ENCODE results near the gene SSPN. TPM values are rescaled to one million over a fixed set of nuclear protein-coding genes. Genes with fewer than 3 reads are reported as not detected.

The SSPN gene
- total RNA-seq, 4 donors from 2014 or later, result 0.99 to 11.3 (median 3.1) TPM

GRCh38 chr12:26295001-26295400 is 99.6 kb downstream of the SSPN start:
- intact Hi-C loops (cut with DNase I), result no loop called here
- H3K36me3 ChIP-seq, result no peaks in the 10 kb centered on the region
- WGBS, 2 donors, result 78 to 80% methylated on average over 3 of the region's 4 CpGs
- no peak for TF ChIP-seq CTCF (IDR thresholded peaks at IDR 0.05)
- TF ChIP-seq POLR2A (IDR thresholded peaks at IDR 0.05), result no peak
- DNase-seq, result no peak
- H3K4me1 ChIP-seq, result peaks cover 0 to 14% (median 9%) of the 10 kb centered on the region in 3 donors
- H3K27me3 ChIP-seq, result no peaks in the 10 kb centered on the region
- H3K9me3 ChIP-seq, result no peaks in the 10 kb centered on the region
- no peak overlapping the region for H3K27ac ChIP-seq
- H3K4me3 ChIP-seq, result no peak overlapping the region

GRCh38 chr12:26297396-26298070 is 102.2 kb downstream of the SSPN start:
- no peak for TF ChIP-seq POLR2A (IDR thresholded peaks at IDR 0.05)
- TF ChIP-seq CTCF (IDR thresholded peaks at IDR 0.05), result no peak
- Histone ChIP-seq H3K27me3 (no peaks in the 10 kb centered on the region), H3K36me3 (no peaks in the 10 kb centered on the region), H3K4me1 (peaks cover 0 to 14% (median 9%) of the 10 kb centered on the region in 3 donors), H3K4me3 (no peak overlapping the region), H3K27ac (no peak overlapping the region), H3K9me3 (no peaks in the 10 kb centered on the region)
- intact Hi-C loops (cut with DNase I), result no loop called here
- no peak for DNase-seq
- WGBS, 2 donors, result 85 to 91% methylated on average over 6 to 8 of the region's 8 CpGs

GRCh38 chr12:26298785-26299621 is 103.6 kb downstream of the SSPN start:
- Histone ChIP-seq H3K27me3 (no peaks in the 10 kb centered on the region), H3K27ac (peak overlapping the region; percentile 25 to 77 (median 68)), H3K36me3 (no peaks in the 10 kb centered on the region), H3K4me1 (peaks cover 0 to 14% (median 9%) of the 10 kb centered on the region in 3 donors), H3K9me3 (no peaks in the 10 kb centered on the region), H3K4me3 (peak overlapping the region in 3 of 4 donors; percentile 18 to 49 (median 21))
- TF ChIP-seq CTCF (IDR thresholded peaks at IDR 0.05) (peak in 3 of 6 experiments; percentile 32 to 61 (median 44)), POLR2A (IDR thresholded peaks at IDR 0.05) (no peak)
- intact Hi-C loops (cut with DNase I), result no loop called here
- WGBS, 2 donors, result 16 to 24% methylated on average over 6 of the region's 6 CpGs
- DNase-seq, result no peak

GRCh38 chr12:26299751-26300150 is 104.4 kb downstream of the SSPN start:
- Histone ChIP-seq H3K9me3 (no peaks in the 10 kb centered on the region), H3K4me3 (no peak overlapping the region), H3K4me1 (peaks cover 0 to 14% (median 9%) of the 10 kb centered on the region in 3 donors), H3K36me3 (no peaks in the 10 kb centered on the region), H3K27me3 (no peaks in the 10 kb centered on the region), H3K27ac (peak overlapping the region in 3 of 4 donors; percentile 62 to 77 (median 73))
- TF ChIP-seq POLR2A (IDR thresholded peaks at IDR 0.05) (no peak), CTCF (IDR thresholded peaks at IDR 0.05) (no peak)
- no peak for DNase-seq
- intact Hi-C loops (cut with DNase I), result no loop called here
- WGBS, 2 donors, result 70 to 92% methylated on average over 1 of the region's 1 CpG

Other genes starting within 250 kb of the SSPN start
- gene RASSF8, start 236.9 kb upstream of the SSPN start, total RNA-seq, result 10 to 100 TPM in 2 of 4 donors, 1 to 10 TPM in 2; 3.6 to 15.1 (median 8.8) TPM
- 10 to 100 TPM in 1 of 4 donors, 1 to 10 TPM in 2, under 1 TPM in 1; 0.48 to 14.3 (median 1.7) TPM for gene BHLHE41, start 70.5 kb upstream of the SSPN start, total RNA-seq

All from esophagus squamous epithelium (tissue), 5 donors.